Right atrium auricular region (tissue), 2 donors: ENCODE measurements around the gene KLHL26. TPM values are rescaled to one million over a fixed set of nuclear protein-coding genes. Genes with fewer than 3 reads are reported as not detected.
A peak's percentile ranks its signal among the peaks of the same experiment; 100 is the strongest.

Experiments used
- DNase-seq: peaks from one replicate; pipeline ENCODE4 v3.0.0-alpha.2; 2019; ENCODE audit warnings: low spot score
- H3K27ac ChIP-seq, 2 donors: fragments of 200-600 bp; sonication (generic); 1 replicate in 1 of 2; 2 replicates in 1 of 2; pipeline ENCODE4 v1.5.1; 2016 to 2019
- H3K27me3 ChIP-seq, 2 donors: fragments of 200-600 bp; sonication (generic); one replicate each; pipeline versions ENCODE4 v1.5.1 to v1.6.0; 2017 to 2019
- H3K36me3 ChIP-seq: fragments of 200-600 bp; sonication (generic); one replicate; pipeline ENCODE4 v1.5.1; 2016
- H3K4me1 ChIP-seq, 2 donors: fragments of 200-600 bp; sonication (generic); one replicate each; pipeline versions ENCODE4 v1.5.1 to v1.6.0; 2017 to 2019
- H3K4me3 ChIP-seq, 2 donors: fragments of 200-600 bp; sonication (generic); 1 replicate in 1 of 2; 2 replicates in 1 of 2; pipeline ENCODE4 v1.5.1; 2017 to 2019; ENCODE audit warnings: mild to moderate bottlenecking in 1 of 2, moderate library complexity in 1 of 2
- H3K9me3 ChIP-seq, 2 donors: fragments of 200-600 bp; sonication (generic); one replicate each; pipeline ENCODE4 v1.5.1; 2019
- total RNA-seq, 2 donors: library from RNA; depleted of rRNA; stranded (reverse); fragments of >200 nt; gene quantifications; one replicate each; pipeline ENCODE4 v1.1.0, GENCODE V29; 2016
- TF ChIP-seq, protein P1 (sequence below), 2 donors: fragments of 200-600 bp; sonication (generic); IDR thresholded peaks; one replicate each; pipeline ENCODE4 v1.5.1; 2019; ENCODE audit warnings: antibody characterized with exemption in 2 of 2

The KLHL26 gene
- total RNA-seq, 2 donors from 2014 or later, result 5.7 to 11.3 TPM

DNA sequence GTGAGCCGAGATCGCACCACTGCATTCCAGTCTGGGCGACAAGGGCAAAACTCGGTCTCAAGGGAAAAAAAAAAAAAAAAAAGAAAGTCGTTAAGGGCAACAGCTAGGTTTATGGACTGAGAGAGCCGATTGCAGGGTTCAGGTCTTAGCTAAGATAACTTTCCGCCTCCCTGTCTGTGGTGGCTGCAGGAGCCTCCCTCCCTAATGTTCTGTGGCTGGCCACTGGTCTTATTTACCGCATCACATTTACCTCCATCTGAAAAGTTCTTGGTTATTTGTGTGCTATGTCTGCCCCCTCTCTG lies 45.9 kb downstream of the KLHL26 start:
- Histone ChIP-seq H3K27me3 (no peaks in the 10 kb centered on the region), H3K4me3 (peak overlapping the region in 1 of 2 donors; percentile 59), H3K4me1 (peaks cover 0 to 21% of the 10 kb centered on the region in 2 donors), H3K27ac (peak overlapping the region; percentile 82 to 88), H3K9me3 (no peaks in the 10 kb centered on the region), H3K36me3 (no peaks in the 10 kb centered on the region)
- TF ChIP-seq, protein P1, sequence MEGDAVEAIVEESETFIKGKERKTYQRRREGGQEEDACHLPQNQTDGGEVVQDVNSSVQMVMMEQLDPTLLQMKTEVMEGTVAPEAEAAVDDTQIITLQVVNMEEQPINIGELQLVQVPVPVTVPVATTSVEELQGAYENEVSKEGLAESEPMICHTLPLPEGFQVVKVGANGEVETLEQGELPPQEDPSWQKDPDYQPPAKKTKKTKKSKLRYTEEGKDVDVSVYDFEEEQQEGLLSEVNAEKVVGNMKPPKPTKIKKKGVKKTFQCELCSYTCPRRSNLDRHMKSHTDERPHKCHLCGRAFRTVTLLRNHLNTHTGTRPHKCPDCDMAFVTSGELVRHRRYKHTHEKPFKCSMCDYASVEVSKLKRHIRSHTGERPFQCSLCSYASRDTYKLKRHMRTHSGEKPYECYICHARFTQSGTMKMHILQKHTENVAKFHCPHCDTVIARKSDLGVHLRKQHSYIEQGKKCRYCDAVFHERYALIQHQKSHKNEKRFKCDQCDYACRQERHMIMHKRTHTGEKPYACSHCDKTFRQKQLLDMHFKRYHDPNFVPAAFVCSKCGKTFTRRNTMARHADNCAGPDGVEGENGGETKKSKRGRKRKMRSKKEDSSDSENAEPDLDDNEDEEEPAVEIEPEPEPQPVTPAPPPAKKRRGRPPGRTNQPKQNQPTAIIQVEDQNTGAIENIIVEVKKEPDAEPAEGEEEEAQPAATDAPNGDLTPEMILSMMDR (IDR thresholded peaks at IDR 0.05), result no peak
- no peak for DNase-seq

DNA sequence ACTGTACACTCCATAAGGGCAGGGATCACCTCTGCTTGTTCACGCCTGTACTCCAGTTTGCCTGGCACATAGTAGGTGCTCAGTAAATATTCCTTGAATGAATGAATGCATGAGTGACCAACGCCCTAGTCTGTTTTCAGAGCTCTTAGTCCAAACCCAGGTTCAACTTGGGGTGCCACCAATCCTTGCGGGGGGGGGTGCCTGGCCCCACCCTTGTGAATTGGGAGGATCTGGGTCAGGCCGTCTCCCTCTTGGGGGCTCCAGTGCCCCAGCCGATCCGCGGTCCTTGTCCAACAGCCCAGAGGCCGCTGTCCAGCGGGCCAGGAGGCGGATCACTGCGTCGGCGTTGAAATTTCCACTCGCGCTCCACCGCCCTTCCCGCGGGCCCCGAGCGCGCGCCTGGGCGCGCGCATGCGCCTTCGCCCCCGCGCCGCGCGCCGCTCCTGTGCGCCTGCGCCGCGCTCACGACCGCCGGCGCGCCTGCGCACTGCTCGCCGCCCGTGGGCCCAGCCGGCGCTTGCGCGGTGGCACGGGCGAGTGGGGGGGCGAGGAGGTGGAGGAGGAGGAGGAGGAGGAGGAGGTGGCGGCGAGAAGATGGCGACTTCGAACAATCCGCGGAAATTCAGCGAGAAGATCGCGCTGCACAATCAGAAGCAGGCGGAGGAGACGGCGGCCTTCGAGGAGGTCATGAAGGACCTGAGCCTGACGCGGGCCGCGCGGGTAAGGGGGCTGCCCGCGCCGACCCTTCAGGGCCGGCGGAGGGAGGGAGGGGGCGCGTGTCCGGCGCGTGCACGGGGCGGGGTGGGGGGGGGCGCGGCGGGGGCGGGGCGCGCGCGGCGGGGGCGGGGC lies 46.5 kb downstream of the KLHL26 start, which contains the start of gene CRTC1:
TSS of gene CRTC1 (plus strand) at position 572 of the 849 bp plus-strand sequence. CDS start at position 595, 23 bp downstream.
- H3K27me3 ChIP-seq, result no peaks in the 10 kb centered on the region
- peak; percentile 78 for DNase-seq
- peak within 1 kb of the TSS; percentile 82 to 88 for H3K27ac ChIP-seq
- no peaks in the 10 kb centered on the region for H3K9me3 ChIP-seq
- no peaks in the 10 kb centered on the region for H3K36me3 ChIP-seq
- TF ChIP-seq, protein P1 (IDR thresholded peaks at IDR 0.05), result peak in 1 of 2 donors; percentile 11
- H3K4me3 ChIP-seq, result peak within 1 kb of the TSS; percentile 59 to 77
- H3K4me1 ChIP-seq, result peaks cover 0 to 15% of the 10 kb centered on the region in 2 donors

DNA sequence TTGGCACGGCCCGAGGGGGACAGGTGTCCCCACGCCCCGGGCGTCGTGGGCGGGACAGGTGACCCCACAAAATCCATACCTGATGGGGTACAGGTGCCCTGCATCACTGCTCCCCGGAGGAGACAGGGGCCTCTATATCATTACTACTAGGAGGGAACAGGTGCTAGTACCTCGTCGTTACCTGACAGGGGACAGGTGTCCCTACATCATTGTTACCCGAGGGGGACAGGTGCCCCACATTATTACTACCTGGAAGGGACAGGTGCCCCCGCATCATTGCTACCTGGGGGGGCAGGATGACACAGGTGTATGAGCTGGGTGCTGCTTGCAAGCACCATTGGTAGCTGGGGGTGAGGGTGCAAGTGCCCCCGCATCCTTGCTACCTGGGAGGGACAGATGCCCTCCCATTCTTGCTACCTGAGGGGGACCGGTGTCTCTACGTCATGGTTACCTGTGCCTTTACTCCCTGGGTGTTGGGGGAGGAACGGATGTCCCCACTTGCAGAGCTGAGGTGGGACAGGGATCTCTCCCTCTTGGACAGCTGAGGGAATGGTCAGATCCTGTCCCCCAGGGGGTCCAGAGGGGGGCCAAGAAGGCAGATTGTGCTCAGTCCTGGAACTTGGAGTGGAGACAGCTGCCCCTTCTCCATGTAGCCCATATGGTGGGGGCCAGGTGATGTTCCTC lies 47.3 kb downstream of the KLHL26 start:
- TF ChIP-seq, protein P1 (IDR thresholded peaks at IDR 0.05), result no peak
- Histone ChIP-seq H3K4me1 (peaks cover 0 to 12% of the 10 kb centered on the region in 2 donors), H3K4me3 (peak overlapping the region; percentile 59 to 77), H3K9me3 (no peaks in the 10 kb centered on the region), H3K27ac (peak overlapping the region; percentile 67 to 84), H3K27me3 (no peaks in the 10 kb centered on the region), H3K36me3 (no peaks in the 10 kb centered on the region)
- no peak for DNase-seq

DNA sequence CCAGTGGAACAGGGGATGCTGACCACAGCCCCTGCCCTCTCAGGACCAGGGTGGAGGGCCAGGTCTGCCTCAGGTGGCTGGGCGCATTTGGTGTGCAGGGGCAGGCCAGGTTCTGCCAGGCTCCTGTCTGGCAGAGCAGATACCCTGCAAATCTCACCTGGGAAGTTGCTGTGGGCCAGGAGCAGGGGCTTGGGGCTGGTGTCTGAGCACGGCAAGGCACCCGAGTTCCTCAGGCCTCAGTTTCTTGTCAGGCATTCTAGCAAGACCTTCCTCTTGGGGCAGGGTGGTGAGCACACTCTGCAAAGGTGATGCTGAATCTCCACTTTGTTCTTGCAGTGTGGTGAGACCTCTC lies 47.8 kb downstream of the KLHL26 start:
- DNase-seq, result no peak
- Histone ChIP-seq H3K27ac (peak overlapping the region in 1 of 2 donors; percentile 67), H3K4me1 (peaks cover 0 to 12% of the 10 kb centered on the region in 2 donors), H3K27me3 (no peaks in the 10 kb centered on the region), H3K4me3 (peak overlapping the region in 1 of 2 donors; percentile 59), H3K36me3 (no peaks in the 10 kb centered on the region), H3K9me3 (no peaks in the 10 kb centered on the region)
- TF ChIP-seq, protein P1 (IDR thresholded peaks at IDR 0.05), result no peak

DNA sequence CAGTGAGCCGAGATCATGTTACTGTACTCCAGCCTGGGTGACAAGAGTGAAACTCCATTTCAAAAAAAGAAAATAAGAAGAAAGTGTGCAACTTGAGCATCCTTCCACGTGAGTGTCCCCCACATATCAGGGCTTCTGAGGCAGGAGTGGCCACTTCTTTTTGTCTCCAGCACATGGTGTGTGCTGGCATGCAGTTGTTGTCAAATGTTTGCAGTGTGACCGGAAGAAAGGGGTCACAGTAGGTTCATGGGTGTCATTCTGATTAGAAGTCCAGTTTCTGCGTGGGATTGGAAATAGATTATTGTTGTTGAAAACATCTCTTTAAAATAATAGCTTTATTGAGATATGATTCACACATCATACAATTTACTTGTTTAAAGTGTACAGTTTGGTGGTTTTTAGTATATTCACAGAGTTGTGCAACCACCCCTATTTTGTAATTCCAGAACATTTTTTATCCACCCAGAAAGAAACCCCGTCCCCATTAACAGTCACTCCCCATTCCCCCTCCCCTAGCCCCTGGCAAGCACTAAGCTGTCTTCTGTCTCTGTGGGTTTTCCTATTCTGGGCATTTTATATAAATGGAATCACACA lies 48.9 kb downstream of the KLHL26 start:
- Histone ChIP-seq H3K27ac (no peak overlapping the region), H3K4me3 (no peak overlapping the region), H3K9me3 (no peaks in the 10 kb centered on the region), H3K36me3 (no peaks in the 10 kb centered on the region), H3K4me1 (peaks cover 0 to 12% of the 10 kb centered on the region in 2 donors), H3K27me3 (no peaks in the 10 kb centered on the region)
- TF ChIP-seq, protein P1 (IDR thresholded peaks at IDR 0.05), result no peak
- no peak for DNase-seq
